ENCODE data around the gene KRT32. TPM values are rescaled to one million over a fixed set of nuclear protein-coding genes. Genes with fewer than 3 reads are reported as not detected.

The KRT32 gene
- total RNA-seq, 1 donor: not detected

GRCh38 chr17:41504246-41504977 lies 37.2 kb upstream of the KRT32 start:
- H3K4me2 ChIP-seq (ENCODE audit: insufficient read depth, low read length): no peak overlapping the region
- no peaks in the 10 kb centered on the region for H3K79me2 ChIP-seq (ENCODE audit: insufficient read depth, low read length)
- H3K9me3 ChIP-seq (ENCODE audit: low read depth, low read length): no peaks in the 10 kb centered on the region
- H3K4me1 ChIP-seq (ENCODE audit: insufficient read depth, low read length): peaks cover 19% of the 10 kb centered on the region
- TF ChIP-seq CTCF (IDR thresholded peaks at IDR 0.05; ENCODE audit: extremely low read depth, low read depth, low read length): no peak
- no peak overlapping the region for H3K27ac ChIP-seq (ENCODE audit: low read depth, low read length)
- H3K27me3 ChIP-seq (ENCODE audit: insufficient read depth, low read length): no peaks in the 10 kb centered on the region
- no peaks in the 10 kb centered on the region for H3K36me3 ChIP-seq (ENCODE audit: insufficient read depth, low read length)
- DNase-seq (ENCODE audit: insufficient read length, low spot score, missing footprints): no peak
- H4K20me1 ChIP-seq (ENCODE audit: insufficient read depth, low read length): no peaks in the 10 kb centered on the region
- no peak overlapping the region for H2AFZ ChIP-seq (ENCODE audit: low read length)
- no peak overlapping the region for H3K4me3 ChIP-seq (ENCODE audit: insufficient read depth, low read length)

DNA sequence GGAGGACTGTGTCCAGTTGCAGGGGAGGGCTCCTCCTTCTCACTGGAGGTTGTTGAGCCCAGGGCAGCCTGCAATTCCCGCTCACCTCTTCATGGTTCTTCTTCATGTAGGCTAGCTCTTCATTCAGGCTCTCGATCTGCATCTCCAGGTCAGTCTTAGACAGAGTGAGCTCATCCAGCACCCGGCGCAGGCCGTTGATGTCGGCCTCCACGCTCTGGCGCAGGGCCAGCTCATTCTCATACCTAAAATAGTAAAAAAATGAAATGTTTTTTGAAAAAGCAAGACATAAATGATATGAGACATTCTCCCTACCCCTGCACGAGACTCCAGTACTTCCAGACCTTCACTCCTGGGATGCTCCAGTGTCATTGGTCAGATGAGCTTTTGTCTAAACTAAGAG lies 36.0 kb upstream of the KRT32 start:
- Histone ChIP-seq H3K27me3 (ENCODE audit: insufficient read depth, low read length) (no peaks in the 10 kb centered on the region), H3K9me3 (ENCODE audit: low read depth, low read length) (no peaks in the 10 kb centered on the region), H3K79me2 (ENCODE audit: insufficient read depth, low read length) (no peaks in the 10 kb centered on the region), H3K4me3 (ENCODE audit: insufficient read depth, low read length) (no peak overlapping the region), H2AFZ (ENCODE audit: low read length) (no peak overlapping the region), H3K27ac (ENCODE audit: low read depth, low read length) (no peak overlapping the region), H3K4me1 (ENCODE audit: insufficient read depth, low read length) (peaks cover 21% of the 10 kb centered on the region), H3K36me3 (ENCODE audit: insufficient read depth, low read length) (no peaks in the 10 kb centered on the region), H3K4me2 (ENCODE audit: insufficient read depth, low read length) (no peak overlapping the region), H4K20me1 (ENCODE audit: insufficient read depth, low read length) (no peaks in the 10 kb centered on the region)
- no peak for TF ChIP-seq CTCF (IDR thresholded peaks at IDR 0.05; ENCODE audit: extremely low read depth, low read depth, low read length)
- DNase-seq (ENCODE audit: insufficient read length, low spot score, missing footprints): no peak

- H2AFZ ChIP-seq (ENCODE audit: low read length): peak overlapping the region; percentile 52
- no peak for TF ChIP-seq CTCF (IDR thresholded peaks at IDR 0.05; ENCODE audit: extremely low read depth, low read depth, low read length)
- no peak overlapping the region for H3K4me2 ChIP-seq (ENCODE audit: insufficient read depth, low read length)
- H3K36me3 ChIP-seq (ENCODE audit: insufficient read depth, low read length): no peaks in the 10 kb centered on the region
- H3K9me3 ChIP-seq (ENCODE audit: low read depth, low read length): no peaks in the 10 kb centered on the region
- DNase-seq (ENCODE audit: insufficient read length, low spot score, missing footprints): peak; percentile 90
- H3K4me1 ChIP-seq (ENCODE audit: insufficient read depth, low read length): peaks cover 26% of the 10 kb centered on the region
- H3K79me2 ChIP-seq (ENCODE audit: insufficient read depth, low read length): no peaks in the 10 kb centered on the region
- H3K27ac ChIP-seq (ENCODE audit: low read depth, low read length): no peak overlapping the region
- no peaks in the 10 kb centered on the region for H3K27me3 ChIP-seq (ENCODE audit: insufficient read depth, low read length)
- H4K20me1 ChIP-seq (ENCODE audit: insufficient read depth, low read length): no peaks in the 10 kb centered on the region
- H3K4me3 ChIP-seq (ENCODE audit: insufficient read depth, low read length): no peak overlapping the region
Observed at GRCh38 chr17:41500131-41500911, 33.1 kb upstream of the KRT32 start.

- Histone ChIP-seq H3K36me3 (ENCODE audit: insufficient read depth, low read length) (no peaks in the 10 kb centered on the region), H3K27ac (ENCODE audit: low read depth, low read length) (no peak overlapping the region), H3K4me3 (ENCODE audit: insufficient read depth, low read length) (no peak overlapping the region), H3K4me2 (ENCODE audit: insufficient read depth, low read length) (no peak overlapping the region), H2AFZ (ENCODE audit: low read length) (peak overlapping the region; percentile 52), H4K20me1 (ENCODE audit: insufficient read depth, low read length) (no peaks in the 10 kb centered on the region), H3K79me2 (ENCODE audit: insufficient read depth, low read length) (no peaks in the 10 kb centered on the region), H3K27me3 (ENCODE audit: insufficient read depth, low read length) (no peaks in the 10 kb centered on the region), H3K4me1 (ENCODE audit: insufficient read depth, low read length) (peaks cover 26% of the 10 kb centered on the region), H3K9me3 (ENCODE audit: low read depth, low read length) (no peaks in the 10 kb centered on the region)
- DNase-seq (ENCODE audit: insufficient read length, low spot score, missing footprints): no peak
- TF ChIP-seq CTCF (IDR thresholded peaks at IDR 0.05; ENCODE audit: extremely low read depth, low read depth, low read length): no peak
Observed at GRCh38 chr17:41499714-41500113, 32.5 kb upstream of the KRT32 start.

All from osteoblast (primary cell).